GM19099 (cell line): ENCODE data around the gene CUL7.

Experiments
- POLR2A ChIP-seq: IDR thresholded peaks from 3 replicates; pipeline ENCODE4 v1.6.1; 2011; ENCODE audit warnings: low read depth; ENCODE audit not compliant: insufficient read length; ENCODE audit errors: extremely low read depth

CUL7 gene

DNA sequence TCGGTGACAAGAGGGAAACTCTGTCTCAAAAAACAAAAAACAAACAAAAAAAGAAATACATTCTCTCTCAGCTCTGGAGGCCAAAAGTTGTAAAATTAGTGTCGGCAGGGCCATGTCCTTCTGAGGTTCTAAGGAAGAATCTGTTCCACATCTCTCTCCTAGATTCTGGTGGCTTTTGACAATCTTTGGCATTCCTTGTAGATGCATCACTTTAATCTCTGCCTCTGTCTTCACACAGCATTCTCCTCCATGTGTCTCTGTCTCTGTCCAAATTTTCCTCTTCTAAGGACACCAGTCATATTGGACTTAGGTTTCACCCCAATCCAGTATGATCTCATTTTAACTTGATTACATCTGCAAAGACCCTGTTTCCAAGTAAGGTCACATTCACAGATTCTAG, 60.2 kb downstream of the CUL7 start:
- TF ChIP-seq POLR2A: no peak

DNA sequence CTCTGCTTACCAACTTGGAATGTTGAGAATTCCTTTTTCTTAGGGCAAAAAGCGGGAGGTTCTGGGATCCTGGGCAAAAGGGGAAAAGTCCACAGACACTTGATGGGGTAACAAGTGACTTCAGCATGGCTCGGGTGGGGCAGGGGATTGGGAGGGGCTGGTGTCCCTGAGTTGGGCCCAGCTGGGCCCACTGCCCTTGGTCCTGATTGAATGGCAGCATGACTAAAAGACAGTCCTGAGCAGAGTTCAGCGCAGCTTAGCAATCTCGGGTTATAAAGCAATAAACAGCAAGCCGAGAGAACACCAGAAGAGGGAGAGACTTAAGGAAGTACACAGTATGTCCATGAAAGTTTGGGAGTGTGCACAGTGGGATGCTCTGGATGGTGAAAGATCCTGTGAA, 63.7 kb downstream of the CUL7 start:
- no peak for TF ChIP-seq POLR2A

GRCh38 chr6:42988486-42989020, 65.1 kb downstream of the CUL7 start:
- no peak for TF ChIP-seq POLR2A
